Suppressor macrophage treated with lipopolysaccharide for 4 hours (primary cell): ENCODE results near the gene ATF1.
"Not testable (repeated sequence)": the region's sequence is repeated elsewhere in the genome, so short reads cannot be mapped to it uniquely, and the experiment has no call there.

Experiments
- DNase-seq: peaks from one replicate; pipeline ENCODE4 v3.0.0-alpha.2; 2020

ATF1 gene

GRCh38 chr12:50868881-50869280 is 105.0 kb downstream of the ATF1 start:
- DNase-seq = not testable (repeated sequence)
